ENCODE data around the gene NARS2. TPM values are rescaled to one million over a fixed set of nuclear protein-coding genes. Genes with fewer than 3 reads are reported as not detected.

Gene NARS2
- total and polyA plus RNA-seq, 2 donors (not counting 1 experiment from before 2014, with no cell fraction given), result 9.7 to 14.6 TPM

DNA sequence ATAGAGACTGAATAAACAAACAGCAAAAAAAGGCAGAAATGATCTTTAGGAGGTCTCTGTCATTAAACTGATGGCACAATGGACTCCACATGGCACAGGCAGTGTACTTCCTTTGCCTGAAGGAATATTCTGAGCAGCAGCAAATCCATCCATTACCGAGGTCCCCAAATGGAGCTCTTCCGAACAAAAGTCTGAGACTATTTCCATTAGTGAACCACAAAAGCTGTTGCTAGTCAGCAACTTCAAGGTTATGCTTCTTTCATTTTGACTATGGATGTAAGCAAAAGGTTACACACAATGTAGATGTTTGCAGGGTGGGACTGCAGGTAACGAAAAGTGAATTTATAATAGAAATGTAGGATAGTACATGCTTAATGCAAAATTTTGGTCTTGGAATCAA lies 14.5 kb downstream of the NARS2 start:
- WGBS (ENCODE audit: insufficient coverage), result 83% methylated on average over 2 of the region's 3 CpGs
- H3K9me3 ChIP-seq (ENCODE audit: control extremely low read depth in 1 of 3, control insufficient read depth in 2 of 3, insufficient read depth in 1 of 3, low read length in 2 of 3), result no peaks in the 10 kb centered on the region
- POLR2A ChIA-PET, result no interaction called here
- no peak overlapping the region for H3K4me3 ChIP-seq (ENCODE audit: control extremely low read depth in 1 of 5, extremely low read depth in 1 of 5, insufficient read depth in 1 of 5, low read depth in 2 of 5, low read length in 4 of 5)
- H3K4me1 ChIP-seq (ENCODE audit: control insufficient read depth in 2 of 2, insufficient read depth in 2 of 2, low read length in 2 of 2), result peaks cover 10 to 13% of the 10 kb centered on the region in 2 donors
- Mint-ChIP-seq H3K4me3 (no peak overlapping the region), H3K4me1 (peaks cover 21% of the 10 kb centered on the region), H3K9me3 (ENCODE audit: insufficient read depth) (no peaks in the 10 kb centered on the region), H3K27me3 (no peaks in the 10 kb centered on the region), H3K27ac (no peak overlapping the region)
- intact Hi-C loops (cut with micrococcal nuclease), result no loop called here
- H4K20me1 ChIP-seq (ENCODE audit: control insufficient read depth, insufficient read depth, low read length, poor library complexity, severe bottlenecking), result peaks cover 4% of the 10 kb centered on the region
- ATAC-seq (ENCODE audit: low read depth) (no peak), DNase-seq (no peak)
- TF ChIP-seq, protein P1, sequence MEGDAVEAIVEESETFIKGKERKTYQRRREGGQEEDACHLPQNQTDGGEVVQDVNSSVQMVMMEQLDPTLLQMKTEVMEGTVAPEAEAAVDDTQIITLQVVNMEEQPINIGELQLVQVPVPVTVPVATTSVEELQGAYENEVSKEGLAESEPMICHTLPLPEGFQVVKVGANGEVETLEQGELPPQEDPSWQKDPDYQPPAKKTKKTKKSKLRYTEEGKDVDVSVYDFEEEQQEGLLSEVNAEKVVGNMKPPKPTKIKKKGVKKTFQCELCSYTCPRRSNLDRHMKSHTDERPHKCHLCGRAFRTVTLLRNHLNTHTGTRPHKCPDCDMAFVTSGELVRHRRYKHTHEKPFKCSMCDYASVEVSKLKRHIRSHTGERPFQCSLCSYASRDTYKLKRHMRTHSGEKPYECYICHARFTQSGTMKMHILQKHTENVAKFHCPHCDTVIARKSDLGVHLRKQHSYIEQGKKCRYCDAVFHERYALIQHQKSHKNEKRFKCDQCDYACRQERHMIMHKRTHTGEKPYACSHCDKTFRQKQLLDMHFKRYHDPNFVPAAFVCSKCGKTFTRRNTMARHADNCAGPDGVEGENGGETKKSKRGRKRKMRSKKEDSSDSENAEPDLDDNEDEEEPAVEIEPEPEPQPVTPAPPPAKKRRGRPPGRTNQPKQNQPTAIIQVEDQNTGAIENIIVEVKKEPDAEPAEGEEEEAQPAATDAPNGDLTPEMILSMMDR (IDR thresholded peaks at IDR 0.05), result no peak
- no peak for TF ChIP-seq EZH2 (IDR thresholded peaks at IDR 0.05; ENCODE audit: borderline replicate concordance, insufficient read depth, low read depth, low read length, poor library complexity, severe bottlenecking)
- no peak overlapping the region for H3K4me2 ChIP-seq (replicated peaks; ENCODE audit: low read depth, low read length, poor library complexity, severe bottlenecking)
- no peak overlapping the region for H2AFZ ChIP-seq (ENCODE audit: insufficient read depth, low read depth, low read length, poor library complexity, severe bottlenecking)
- peaks cover 2 to 27% of the 10 kb centered on the region in 2 experiments for H3K36me3 ChIP-seq (replicated peaks in 1 of 2; ENCODE audit: control extremely low read depth in 1 of 2, control insufficient read depth in 1 of 2, extremely low read depth in 1 of 2, insufficient read depth in 2 of 2, low read length in 1 of 2)
- no peaks in the 10 kb centered on the region for H3K27me3 ChIP-seq (replicated peaks in 1 of 4; ENCODE audit: control extremely low read depth in 1 of 4, control insufficient read depth in 3 of 4, insufficient read depth in 4 of 4, low read length in 3 of 4)
- H3K9ac ChIP-seq (ENCODE audit: low read length), result no peak overlapping the region
- no peak overlapping the region for H3K27ac ChIP-seq (ENCODE audit: low read length in 2 of 2)
- peaks cover 36% of the 10 kb centered on the region for H3K79me2 ChIP-seq (ENCODE audit: control insufficient read depth, insufficient read depth, low read length)
- CTCF ChIA-PET, result no interaction called here

DNA sequence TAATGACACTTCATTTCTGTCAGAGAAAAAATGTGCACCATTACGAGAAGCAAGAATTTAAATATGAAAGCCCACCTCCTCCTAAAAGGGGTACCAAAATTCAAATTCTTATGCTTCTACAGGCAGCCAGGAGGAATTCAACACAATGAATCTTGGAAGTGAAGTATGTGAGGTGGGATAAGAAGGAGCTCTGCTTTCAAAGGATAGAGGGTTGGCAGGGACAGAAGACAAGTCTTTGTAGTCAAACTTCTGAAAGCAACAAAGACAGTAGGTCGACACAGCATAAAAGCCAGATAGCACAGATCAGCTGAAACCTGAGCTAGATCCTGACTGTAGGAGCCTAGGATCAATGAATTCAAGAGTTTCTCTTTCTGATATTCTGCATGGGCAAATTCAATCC lies 17.4 kb downstream of the NARS2 start:
- Histone ChIP-seq H3K4me1 (ENCODE audit: control insufficient read depth in 2 of 2, insufficient read depth in 2 of 2, low read length in 2 of 2) (peaks cover 10 to 13% of the 10 kb centered on the region in 2 donors), H4K20me1 (ENCODE audit: control insufficient read depth, insufficient read depth, low read length, poor library complexity, severe bottlenecking) (no peaks in the 10 kb centered on the region), H3K27me3 (replicated peaks in 1 of 4; ENCODE audit: control extremely low read depth in 1 of 4, control insufficient read depth in 3 of 4, insufficient read depth in 4 of 4, low read length in 3 of 4) (no peaks in the 10 kb centered on the region), H2AFZ (ENCODE audit: insufficient read depth, low read depth, low read length, poor library complexity, severe bottlenecking) (no peak overlapping the region), H3K27ac (ENCODE audit: low read length in 2 of 2) (no peak overlapping the region), H3K36me3 (replicated peaks in 1 of 2; ENCODE audit: control extremely low read depth in 1 of 2, control insufficient read depth in 1 of 2, extremely low read depth in 1 of 2, insufficient read depth in 2 of 2, low read length in 1 of 2) (peaks cover 2 to 24% of the 10 kb centered on the region in 2 experiments), H3K79me2 (ENCODE audit: control insufficient read depth, insufficient read depth, low read length) (peaks cover 13% of the 10 kb centered on the region), H3K9me3 (ENCODE audit: control extremely low read depth in 1 of 3, control insufficient read depth in 2 of 3, insufficient read depth in 1 of 3, low read length in 2 of 3) (no peaks in the 10 kb centered on the region), H3K9ac (ENCODE audit: low read length) (no peak overlapping the region), H3K4me2 (replicated peaks; ENCODE audit: low read depth, low read length, poor library complexity, severe bottlenecking) (no peak overlapping the region), H3K4me3 (ENCODE audit: control extremely low read depth in 1 of 5, extremely low read depth in 1 of 5, insufficient read depth in 1 of 5, low read depth in 2 of 5, low read length in 4 of 5) (no peak overlapping the region)
- H3K4me3 Mint-ChIP-seq, result no peak overlapping the region
- WGBS (ENCODE audit: insufficient coverage), result 100% methylated on average over 1 of the region's 2 CpGs
- ChIA-PET CTCF (no interaction called here), POLR2A (no interaction called here)
- H3K27ac Mint-ChIP-seq, result no peak overlapping the region
- DNase-seq (no peak), ATAC-seq (ENCODE audit: low read depth) (no peak)
- no peaks in the 10 kb centered on the region for H3K9me3 Mint-ChIP-seq (ENCODE audit: insufficient read depth)
- H3K4me1 Mint-ChIP-seq, result peaks cover 20% of the 10 kb centered on the region
- TF ChIP-seq, protein P1 (IDR thresholded peaks at IDR 0.05), result no peak
- no peak for TF ChIP-seq EZH2 (IDR thresholded peaks at IDR 0.05; ENCODE audit: borderline replicate concordance, insufficient read depth, low read depth, low read length, poor library complexity, severe bottlenecking)
- no peaks in the 10 kb centered on the region for H3K27me3 Mint-ChIP-seq
- intact Hi-C loops (cut with micrococcal nuclease), result loop anchor here (10.0 kb wide), 1 partner anchor 52 kb away; no protein-coding TSS in a partner anchor

Data from B cell (primary cell).